ENCODE measurements around the gene MYZAP. TPM values are rescaled to one million over a fixed set of nuclear protein-coding genes. Genes with fewer than 3 reads are reported as not detected.

MYZAP gene
- polyA plus RNA-seq, 2 of the 4 experiments (the other 2 are of a cell fraction), result 1.2 to 2.4 TPM

- DNase-seq (ENCODE audit: low read depth in 1 of 2, low spot score in 1 of 2), result no peak
- peak overlapping the region; percentile 80 for H3K4me3 ChIP-seq
- H3K27ac ChIP-seq, result no peak overlapping the region
- ChIA-PET POLR2A (interaction anchor here (2.0 kb wide), 1 partner anchor 27 kb away, joined by 7 read pairs; no protein-coding TSS in a partner anchor), CTCF (interaction anchor here (1.1 to 3.3 kb wide), 7 partner anchors 12 to 153 kb away, joined by 4 to 21 read pairs (median 5); no protein-coding TSS in a partner anchor)
- H3K9me3 ChIP-seq, result no peaks in the 10 kb centered on the region
- ATAC-seq, result no peak
- TF ChIP-seq CBX8 (IDR thresholded peaks at IDR 0.05), result no peak
- no peak for TF ChIP-seq FOSL2 (IDR thresholded peaks at IDR 0.05)
- TF ChIP-seq FOSL2 (CRISPR knock-in tag; IDR thresholded peaks at IDR 0.05), result no peak
- no peak for TF ChIP-seq ZC3H11A (IDR thresholded peaks at IDR 0.05)
- no peak for TF ChIP-seq FOSB (CRISPR knock-in tag; IDR thresholded peaks at IDR 0.05)
- no peak for TF ChIP-seq MAFK (IDR thresholded peaks at IDR 0.05; ENCODE audit: partially characterized antibody)
- no peak for TF ChIP-seq JUN (IDR thresholded peaks at IDR 0.05)
- TF ChIP-seq RNF2 (IDR thresholded peaks at IDR 0.05; ENCODE audit: borderline replicate concordance, low read depth), result no peak
- no peak for TF ChIP-seq KDM1A (IDR thresholded peaks at IDR 0.05; ENCODE audit: low read depth)
- TF ChIP-seq HOXB5 (CRISPR knock-in tag; IDR thresholded peaks at IDR 0.05), result no peak
- TF ChIP-seq CEBPB (IDR thresholded peaks at IDR 0.05), result no peak
- TF ChIP-seq E2F6 (IDR thresholded peaks at IDR 0.05; ENCODE audit: borderline replicate concordance, low read depth), result no peak
- no peak for TF ChIP-seq RARB (CRISPR knock-in tag; IDR thresholded peaks at IDR 0.05)
- TF ChIP-seq RAD21 (conservative IDR thresholded peaks at IDR 0.05 in 1 of 2, IDR thresholded peaks at IDR 0.05 in 1 of 2), result no peak
- TF ChIP-seq SREBF2 (IDR thresholded peaks at IDR 0.05), result no peak
- TF ChIP-seq JUNB (IDR thresholded peaks at IDR 0.05), result no peak
- no peak for TF ChIP-seq ZNF302 (CRISPR knock-in tag; IDR thresholded peaks at IDR 0.05)
- TF ChIP-seq ATOH8 (CRISPR knock-in tag; IDR thresholded peaks at IDR 0.05; ENCODE audit: low read depth), result no peak
- H3K4me1 ChIP-seq, result peaks cover 11% of the 10 kb centered on the region; the same call in 2 of the 3 replicates
- H3K4me2 ChIP-seq, result peak overlapping the region; percentile 90
- WGBS (ENCODE audit: missing lambda C conversion rate), result 89% methylated on average over 4 of the region's 4 CpGs
- no peak for FAIRE-seq
Observed at GRCh38 chr15:57708047-57708446, 116.3 kb downstream of the MYZAP start.

GRCh38 chr15:57718309-57718708 is 126.6 kb downstream of the MYZAP start:
- POLR2A ChIA-PET, result no interaction called here
- no peak overlapping the region for H3K4me3 ChIP-seq
- TF ChIP-seq ESRRA (IDR thresholded peaks at IDR 0.05; ENCODE audit: borderline replicate concordance, low read length) (no peak), CBX2 (IDR thresholded peaks at IDR 0.05; ENCODE audit: borderline replicate concordance, low read depth) (no peak), KDM5A (IDR thresholded peaks at IDR 0.05) (no peak), JUNB (IDR thresholded peaks at IDR 0.05) (no peak), HEYL (CRISPR knock-in tag; IDR thresholded peaks at IDR 0.05) (no peak), NR3C1 (IDR thresholded peaks at IDR 0.05) (no peak), CHD2 (IDR thresholded peaks at IDR 0.05; ENCODE audit: low read length, partially characterized antibody) (no peak), HMGXB4 (CRISPR knock-in tag; IDR thresholded peaks at IDR 0.05; ENCODE audit: borderline replicate concordance) (no peak), EHF (CRISPR knock-in tag; IDR thresholded peaks at IDR 0.05) (no peak), CBX8 (IDR thresholded peaks at IDR 0.05) (no peak)
- WGBS (ENCODE audit: missing lambda C conversion rate), result 79% methylated on average over 2 of the region's 2 CpGs
- CTCF ChIA-PET, result interaction anchor here (1.3 kb wide), 1 partner anchor 15 kb away, joined by 8 read pairs; no protein-coding TSS in a partner anchor
- H3K4me1 ChIP-seq, result no peaks in the 10 kb centered on the region
- H3K27ac ChIP-seq, result no peak overlapping the region
- H3K4me2 ChIP-seq, result no peak overlapping the region
- no peak for DNase-seq (ENCODE audit: low read depth in 1 of 2, low spot score in 1 of 2)
- H3K9me3 ChIP-seq, result no peaks in the 10 kb centered on the region
- ATAC-seq, result no peak
- FAIRE-seq, result no peak
